NCI-H748 (cell line): Measurements from ENCODE around the gene HK1.
"Not testable (repeated sequence)": the region's sequence is repeated elsewhere in the genome, so short reads cannot be mapped to it uniquely, and the experiment has no call there.

Experiments
- DNase-seq: peaks from one replicate; lab custom pipeline; 2025; ENCODE audit not compliant: unreplicated experiment; lab: John Stamatoyannopoulos, UW

The HK1 gene

GRCh38 chr10:69278446-69278963, at the start of gene HK1:
HK1 (plus strand) TSS chr10:69278496.
- DNase-seq, result no peak

DNA sequence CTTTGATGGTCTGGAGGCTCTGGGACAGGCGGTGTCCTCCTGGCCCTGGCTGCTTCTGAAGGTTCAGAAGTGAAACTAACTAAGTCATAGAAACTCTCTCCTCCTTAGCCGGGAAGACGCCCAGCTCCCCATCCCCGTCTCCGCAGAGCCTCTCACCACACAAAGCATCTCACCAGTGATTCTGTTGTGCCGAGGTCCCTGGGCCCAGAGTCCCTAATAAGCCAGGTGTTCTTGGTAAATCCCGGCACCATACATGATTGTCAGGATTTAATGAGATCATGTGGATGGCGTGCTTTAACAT, 48.7 kb upstream of the HK1 start:
- no peak for DNase-seq

DNA sequence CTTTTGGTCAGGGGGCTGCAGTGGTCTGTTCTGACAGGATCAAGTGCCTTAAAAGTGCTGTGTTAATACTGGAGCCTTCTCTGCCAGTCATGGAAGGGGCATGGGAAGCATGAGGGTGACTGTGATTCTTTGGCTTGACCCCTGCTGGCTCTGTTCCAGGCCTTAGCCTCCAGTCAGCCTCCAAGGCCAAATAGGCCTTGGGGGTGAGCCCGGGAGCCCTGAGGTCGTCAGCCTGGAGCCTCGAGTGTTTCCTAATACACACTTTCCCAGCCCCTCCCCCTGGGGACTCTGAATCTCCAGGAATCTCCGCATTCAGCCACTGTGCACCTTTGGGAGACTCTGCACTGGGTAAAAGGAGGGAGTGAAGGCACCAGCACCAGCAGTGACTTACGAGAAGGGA, 48.2 kb upstream of the HK1 start:
- no peak for DNase-seq

DNA sequence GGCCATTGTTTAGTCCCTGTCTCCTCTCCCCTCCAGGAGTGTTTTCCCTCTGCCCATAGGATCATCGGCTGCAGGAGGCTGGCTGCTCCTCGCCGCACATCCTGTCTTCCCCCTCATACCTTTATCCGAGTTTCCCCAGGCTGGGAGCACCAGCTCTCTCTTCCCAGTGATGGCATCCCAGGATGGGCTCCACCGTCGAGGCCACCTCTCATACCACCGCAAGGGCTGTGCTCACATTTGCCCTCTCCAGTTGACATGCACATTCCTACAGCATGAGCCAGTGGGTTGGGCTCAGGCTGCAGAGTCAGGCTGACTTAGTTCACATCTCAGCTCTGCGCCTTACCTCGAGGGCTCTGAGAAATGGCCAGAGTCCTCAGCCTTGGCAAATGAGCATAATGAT, 46.0 kb upstream of the HK1 start:
- no peak for DNase-seq

GRCh38 chr10:69232736-69233480, 45.4 kb upstream of the HK1 start:
- DNase-seq, result no peak

GRCh38 chr10:69234447-69234846, 43.8 kb upstream of the HK1 start:
- DNase-seq, result no peak

DNA sequence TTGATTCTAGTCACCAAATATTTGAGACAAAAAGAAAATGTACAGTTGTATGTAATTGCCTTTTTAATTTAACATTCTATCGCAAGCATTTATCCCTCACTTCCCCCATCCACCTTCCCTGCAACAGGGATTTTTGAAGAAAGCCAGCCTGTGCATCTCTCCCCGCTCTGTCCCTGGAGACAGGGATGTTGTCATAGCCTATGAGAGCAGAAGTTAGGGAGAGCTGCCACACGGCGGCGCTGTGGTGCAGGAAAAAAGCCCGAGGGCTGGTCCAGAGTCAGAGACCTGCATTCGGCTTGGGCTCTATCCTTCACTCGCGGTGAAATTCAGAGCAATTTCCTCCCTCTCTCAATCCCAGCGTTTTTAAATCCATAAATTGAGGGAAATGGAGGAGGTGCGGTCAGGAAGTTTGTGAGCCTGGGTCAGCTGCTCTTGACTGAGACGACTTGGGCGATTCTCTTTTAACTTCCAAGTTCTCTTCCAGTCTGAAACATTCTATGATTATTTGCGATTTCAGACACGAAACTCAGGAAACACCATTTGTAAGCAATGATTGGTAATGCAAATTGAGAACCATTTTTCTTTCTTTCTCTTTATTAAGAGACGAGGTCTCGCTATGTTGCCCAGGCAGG, 40.7 kb upstream of the HK1 start:
- DNase-seq, result peak; percentile 54

GRCh38 chr10:69239136-69239535, 39.2 kb upstream of the HK1 start:
- no peak for DNase-seq

DNA sequence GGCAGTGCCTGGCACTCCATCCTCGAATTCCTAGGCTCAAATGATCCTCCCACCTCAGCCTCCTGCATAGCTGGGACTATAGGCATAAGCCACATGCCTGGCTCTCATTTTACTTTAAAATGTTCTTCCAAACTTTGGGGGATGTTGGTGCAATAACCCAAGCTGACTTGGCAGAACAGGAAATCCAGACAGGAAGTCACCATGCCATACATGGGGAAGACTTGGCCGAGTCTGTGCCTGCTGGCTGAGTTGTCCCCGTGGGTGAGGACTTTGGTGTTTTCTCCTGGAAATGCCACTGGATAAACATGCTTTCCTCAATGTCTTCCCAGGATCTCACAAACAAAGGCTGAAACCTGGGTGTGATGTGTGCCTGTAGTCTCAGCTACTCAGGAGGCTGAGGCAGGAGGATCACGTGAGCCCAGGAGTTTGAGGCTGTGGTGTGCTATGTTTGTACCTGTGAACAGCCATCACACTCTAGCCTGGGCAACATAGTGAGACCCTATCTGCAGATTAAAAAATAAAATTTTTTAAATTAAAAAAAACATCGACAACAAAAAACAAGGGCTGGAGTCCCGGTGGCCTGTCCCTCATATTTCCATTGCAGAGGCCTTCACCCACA, 38.4 kb upstream of the HK1 start:
- no peak for DNase-seq

DNA sequence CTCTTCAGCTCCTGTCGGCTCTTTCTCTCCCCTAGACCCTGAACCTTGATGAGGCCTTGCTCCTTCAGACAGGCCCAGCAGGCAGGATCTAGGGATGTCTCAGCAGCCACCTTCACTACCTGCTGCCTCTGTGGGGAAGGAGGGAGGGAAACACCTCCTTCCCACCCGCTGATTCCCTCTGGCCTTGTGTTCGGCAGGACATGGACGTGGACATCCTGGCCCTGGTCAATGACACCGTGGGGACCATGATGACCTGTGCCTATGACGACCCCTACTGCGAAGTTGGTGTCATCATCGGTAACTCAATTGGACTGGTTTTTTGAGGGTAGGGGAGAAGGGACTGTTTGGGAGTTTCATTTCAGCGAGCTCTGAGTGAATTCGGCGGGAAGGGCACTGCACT, 37.8 kb upstream of the HK1 start:
- no peak for DNase-seq

- DNase-seq, result no peak
Observed at GRCh38 chr10:69241575-69241974, 36.7 kb upstream of the HK1 start.

- no peak for DNase-seq
Observed at GRCh38 chr10:69242040-69242851, 36.0 kb upstream of the HK1 start.

DNA sequence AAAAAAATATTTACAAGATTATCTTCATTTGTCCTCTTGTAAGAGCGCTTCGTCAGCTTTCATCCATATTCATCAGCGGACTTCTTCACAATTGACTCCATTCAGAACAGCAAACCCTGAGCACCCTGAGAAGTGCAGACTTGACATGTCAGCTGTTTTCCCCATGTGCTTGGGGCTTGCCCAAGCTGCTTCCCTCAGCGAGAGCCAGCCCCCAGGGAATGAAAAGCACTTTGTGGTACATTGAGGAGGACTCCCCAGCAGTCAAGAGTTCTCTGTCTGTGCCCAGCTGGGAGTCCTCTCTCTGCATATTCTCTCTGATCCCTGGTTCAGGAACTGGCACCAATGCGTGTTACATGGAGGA, 35.5 kb upstream of the HK1 start:
- no peak for DNase-seq

- no peak for DNase-seq
Observed at GRCh38 chr10:69243817-69244216, 34.5 kb upstream of the HK1 start.

- no peak for DNase-seq
Observed at GRCh38 chr10:69246036-69246435, 32.3 kb upstream of the HK1 start.

- no peak for DNase-seq
Observed at GRCh38 chr10:69246581-69247312, 31.5 kb upstream of the HK1 start.

- DNase-seq, result no peak
Observed at GRCh38 chr10:69247313-69247710, 31.0 kb upstream of the HK1 start.

DNA sequence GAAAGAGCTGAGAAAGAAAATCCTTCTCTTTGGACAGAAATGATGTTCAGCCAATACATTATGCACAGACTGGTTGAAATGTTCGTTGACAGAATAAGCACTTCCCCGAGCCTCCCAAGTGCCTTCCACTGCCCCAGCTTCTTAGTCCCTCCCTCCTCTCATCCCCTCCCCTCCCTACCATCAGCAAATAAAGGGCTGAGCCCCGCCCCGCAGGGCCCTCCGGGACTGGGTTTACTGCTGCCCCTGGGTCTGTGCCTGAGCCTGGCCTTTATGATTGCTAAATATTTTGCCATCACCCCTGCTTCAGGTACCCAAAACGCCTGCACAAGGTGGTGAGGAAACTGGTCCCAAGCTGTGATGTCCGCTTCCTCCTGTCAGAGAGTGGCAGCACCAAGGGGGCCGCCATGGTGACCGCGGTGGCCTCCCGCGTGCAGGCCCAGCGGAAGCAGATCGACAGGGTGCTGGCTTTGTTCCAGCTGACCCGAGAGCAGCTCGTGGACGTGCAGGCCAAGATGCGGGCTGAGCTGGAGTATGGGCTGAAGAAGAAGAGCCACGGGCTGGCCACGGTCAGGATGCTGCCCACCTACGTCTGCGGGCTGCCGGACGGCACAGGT, 30.1 kb upstream of the HK1 start:
- DNase-seq, result no peak

- DNase-seq, result no peak
Observed at GRCh38 chr10:69250041-69250440, 28.3 kb upstream of the HK1 start.

- not testable (repeated sequence) for DNase-seq
Observed at GRCh38 chr10:69251417-69251816, 26.9 kb upstream of the HK1 start.

GRCh38 chr10:69253171-69253570, 25.1 kb upstream of the HK1 start:
- no peak for DNase-seq
